Liver (tissue), 9 donors: ENCODE measurements around the gene MTOR. TPM values are rescaled to one million over a fixed set of nuclear protein-coding genes. Genes with fewer than 3 reads are reported as not detected.
"Not testable (repeated sequence)": the region's sequence is repeated elsewhere in the genome, so short reads cannot be mapped to it uniquely, and the experiment has no call there.

Source experiments
- DNase-seq: peaks from one replicate; pipeline ENCODE4 v3.0.0-alpha.2; 2017; ENCODE audit warnings: low spot score
- H3K27ac ChIP-seq, 2 donors: one replicate each; pipeline ENCODE4 v1.7.0; 2013; ENCODE audit warnings: inconsistent platforms in 2 of 2, low read length in 2 of 2, control low read depth in 1 of 2, low read depth in 1 of 2, mild to moderate bottlenecking in 1 of 2
- H3K27me3 ChIP-seq, 4 donors: one replicate each; pipeline versions ENCODE4 v1.6.1 to v1.7.0; 2013; ENCODE audit warnings: low read length in 3 of 4, inconsistent platforms in 1 of 4, mild to moderate bottlenecking in 1 of 4, moderate library complexity in 1 of 4; ENCODE audit not compliant: control insufficient read depth in 4 of 4, insufficient read depth in 4 of 4
- H3K36me3 ChIP-seq, 4 donors: one replicate each; pipeline versions ENCODE4 v1.6.1 to v1.7.0; 2013; ENCODE audit warnings: low read length in 3 of 4, mild to moderate bottlenecking in 3 of 4, low read depth in 1 of 4, moderate library complexity in 1 of 4; ENCODE audit not compliant: control insufficient read depth in 4 of 4, insufficient read depth in 3 of 4
- H3K4me1 ChIP-seq, 4 donors: one replicate each; pipeline versions ENCODE4 v1.6.1 to v1.7.0; 2013; ENCODE audit warnings: low read length in 3 of 4, mild to moderate bottlenecking in 3 of 4, moderate library complexity in 1 of 4; ENCODE audit not compliant: control insufficient read depth in 4 of 4, insufficient read depth in 4 of 4
- H3K4me3 ChIP-seq, 3 donors: one replicate each; pipeline versions ENCODE4 v1.6.1 to v1.7.0; 2013; ENCODE audit warnings: low read length in 3 of 3, control low read depth in 1 of 3, low read depth in 1 of 3, mild to moderate bottlenecking in 1 of 3
- H3K9ac ChIP-seq, 2 donors: one replicate each; pipeline ENCODE4 v1.7.0; 2013; ENCODE audit warnings: low read length in 2 of 2, mild to moderate bottlenecking in 2 of 2, moderate library complexity in 2 of 2, control low read depth in 1 of 2, low read depth in 1 of 2
- H3K9me3 ChIP-seq, 4 donors: one replicate each; pipeline versions ENCODE4 v1.6.1 to v1.7.0; 2013; ENCODE audit warnings: low read length in 3 of 4; ENCODE audit not compliant: control insufficient read depth in 4 of 4
- ATF3 ChIP-seq: IDR thresholded peaks from 2 replicates; pipeline ENCODE4 v1.6.1; 2016; ENCODE audit warnings: antibody characterized with exemption
- EGR1 ChIP-seq, 2 donors: IDR thresholded peaks; 2 replicates each; pipeline ENCODE4 v1.6.1; 2016 to 2018; ENCODE audit warnings: antibody characterized with exemption in 2 of 2, low read depth in 2 of 2
- FOXA1 ChIP-seq: IDR thresholded peaks from 2 replicates; pipeline ENCODE4 v1.6.1; 2016; ENCODE audit warnings: antibody characterized with exemption
- FOXA2 ChIP-seq: IDR thresholded peaks from 2 replicates; pipeline ENCODE4 v1.6.1; 2016; ENCODE audit warnings: antibody characterized with exemption
- GABPA ChIP-seq, 2 donors: IDR thresholded peaks in 1 of 2; conservative IDR thresholded peaks in 1 of 2; 2 replicates each; pipeline ENCODE4 v1.6.1; 2016; ENCODE audit warnings: antibody characterized with exemption in 2 of 2, mild to moderate bottlenecking in 1 of 2, moderate library complexity in 1 of 2
- HNF4A ChIP-seq, 2 donors: conservative IDR thresholded peaks; 2 replicates each; pipeline ENCODE4 v1.6.1; 2016; ENCODE audit warnings: antibody characterized with exemption in 2 of 2, mild to moderate bottlenecking in 2 of 2
- HNF4G ChIP-seq: IDR thresholded peaks from 2 replicates; pipeline ENCODE4 v1.6.1; 2016; ENCODE audit warnings: antibody characterized with exemption
- JUND ChIP-seq, 2 donors: IDR thresholded peaks; 2 replicates each; pipeline ENCODE4 v1.6.1; 2016; ENCODE audit warnings: antibody characterized with exemption in 2 of 2
- MAX ChIP-seq: IDR thresholded peaks from 2 replicates; pipeline ENCODE4 v1.6.1; 2016; ENCODE audit warnings: antibody characterized with exemption
- REST ChIP-seq: IDR thresholded peaks from 2 replicates; pipeline ENCODE4 v1.6.1; 2016; ENCODE audit warnings: antibody characterized with exemption, mild to moderate bottlenecking
- RXRA ChIP-seq, 2 donors: IDR thresholded peaks; 2 replicates each; pipeline ENCODE4 v1.6.1; 2017 to 2018; ENCODE audit warnings: antibody characterized with exemption in 2 of 2, mild to moderate bottlenecking in 1 of 2
- SP1 ChIP-seq: IDR thresholded peaks from 2 replicates; pipeline ENCODE4 v1.6.1; 2018; ENCODE audit warnings: antibody characterized with exemption, mild to moderate bottlenecking
- YY1 ChIP-seq: IDR thresholded peaks from 2 replicates; pipeline ENCODE4 v1.6.1; 2016; ENCODE audit warnings: antibody characterized with exemption, mild to moderate bottlenecking
- ZBTB33 ChIP-seq: IDR thresholded peaks from 2 replicates; pipeline ENCODE4 v1.6.1; 2016; ENCODE audit warnings: antibody characterized with exemption
- WGBS: extraction: QIAGEN DNeasy Blood & Tissue Kit; methylation state at CpG from one replicate; pipeline ENCODE4 v1.1.7; 2013; 5-methylcytosine and 5-hydroxymethylcytosine counted together
- polyA plus RNA-seq, 2 donors: library from polyadenylated mRNA; stranded (reverse) in 1 of 2; unstranded in 1 of 2; fragments of 200-250 nt in 1 of 2; fragments of >200 nt in 1 of 2; fragmentation: Nextera tagmentation in 1 of 2; extraction: Ambion mirVana in 1 of 2; gene quantifications; one replicate each; pipeline versions ENCODE4 v1.2.1 to v1.2.3, GENCODE V29; 2013 to 2015
- total RNA-seq, 2 donors: library from RNA; depleted of rRNA; stranded (reverse); fragments of >200 nt; gene quantifications; one replicate each; pipeline ENCODE4 v1.2.3, GENCODE V29; 2014
- donor health status: healthy.
- donor health status: healthy.
- donor health status: healthy.
- donor health status: healthy.
- donor health status: healthy.

The MTOR gene
- total and polyA plus RNA-seq, 4 donors = 11.6 to 45.0 (median 19.9) TPM

- not testable (repeated sequence) for H3K9me3 ChIP-seq, H3K36me3 ChIP-seq, H3K4me3 ChIP-seq, H3K27me3 ChIP-seq, DNase-seq
- Histone ChIP-seq H3K27ac (peak overlapping the region; percentile 94 to 95), H3K9ac (peak overlapping the region in 1 of 2 donors; percentile 74), H3K4me1 (peaks cover 0 to 12% (median 5%) of the 10 kb centered on the region in 4 donors)
- peak; percentile 87 for TF ChIP-seq YY1
- peak; percentile 58 for TF ChIP-seq REST
- peak; percentile 50 for TF ChIP-seq FOXA1
- TF ChIP-seq SP1 = peak; percentile 84
- TF ChIP-seq GABPA (IDR thresholded peaks at IDR 0.05 in 1 of 2, conservative IDR thresholded peaks at IDR 0.05 in 1 of 2) = peak; percentile 11 to 64
- TF ChIP-seq FOXA2 = peak; percentile 88
- peak; percentile 73 for TF ChIP-seq MAX
- TF ChIP-seq ATF3 = peak; percentile 86
- peak; percentile 94 to 96 for TF ChIP-seq JUND (IDR thresholded peaks at IDR 0.05)
- TF ChIP-seq ZBTB33 = peak; percentile 64
- peak in 1 of 2 donors; percentile 47 for TF ChIP-seq EGR1 (IDR thresholded peaks at IDR 0.05; ENCODE audit: low read depth in 2 of 2)
- TF ChIP-seq HNF4G = peak; percentile 74
- TF ChIP-seq HNF4A (conservative IDR thresholded peaks at IDR 0.05) = peak; percentile 90 to 93
- peak; percentile 58 to 86 for TF ChIP-seq RXRA (IDR thresholded peaks at IDR 0.05)
- 61% methylated on average over 19 of the region's 19 CpGs for WGBS
These were observed 5.3 kb upstream of the MTOR start for GRCh38 chr1:11267350-11268337.
